ENCODE data around the gene ADCY7. TPM values are rescaled to one million over a fixed set of nuclear protein-coding genes. Genes with fewer than 3 reads are reported as not detected.

Gene ADCY7
- polyA plus RNA-seq, 3 donors: 3.5 to 10.9 (median 5.3) TPM

DNA sequence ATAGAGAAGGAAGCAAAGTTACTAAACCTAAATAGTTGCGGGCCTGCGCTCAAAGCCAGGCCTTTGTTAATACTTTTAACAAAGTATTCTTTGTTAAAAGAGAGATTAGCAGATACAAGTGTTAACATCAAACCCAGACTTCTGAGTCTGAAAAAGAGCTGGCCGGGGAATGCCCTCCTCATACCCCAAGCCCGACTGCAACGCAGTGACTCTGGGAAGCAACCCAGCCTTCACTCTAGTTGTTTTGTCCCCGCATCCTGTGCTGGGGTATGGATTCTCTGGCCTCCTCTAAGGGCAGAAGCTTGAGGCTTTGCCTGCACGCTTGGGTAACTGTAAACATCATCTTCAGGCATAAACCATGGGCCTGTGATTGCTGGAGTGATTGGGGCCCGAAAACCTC lies 48.3 kb downstream of the ADCY7 start:
- WGBS, 3 donors: 75 to 88% (median 86%) methylated on average over 8 of the region's 8 CpGs
- no peak overlapping the region for H3K27ac ChIP-seq (ENCODE audit: low read depth, low read length)

DNA sequence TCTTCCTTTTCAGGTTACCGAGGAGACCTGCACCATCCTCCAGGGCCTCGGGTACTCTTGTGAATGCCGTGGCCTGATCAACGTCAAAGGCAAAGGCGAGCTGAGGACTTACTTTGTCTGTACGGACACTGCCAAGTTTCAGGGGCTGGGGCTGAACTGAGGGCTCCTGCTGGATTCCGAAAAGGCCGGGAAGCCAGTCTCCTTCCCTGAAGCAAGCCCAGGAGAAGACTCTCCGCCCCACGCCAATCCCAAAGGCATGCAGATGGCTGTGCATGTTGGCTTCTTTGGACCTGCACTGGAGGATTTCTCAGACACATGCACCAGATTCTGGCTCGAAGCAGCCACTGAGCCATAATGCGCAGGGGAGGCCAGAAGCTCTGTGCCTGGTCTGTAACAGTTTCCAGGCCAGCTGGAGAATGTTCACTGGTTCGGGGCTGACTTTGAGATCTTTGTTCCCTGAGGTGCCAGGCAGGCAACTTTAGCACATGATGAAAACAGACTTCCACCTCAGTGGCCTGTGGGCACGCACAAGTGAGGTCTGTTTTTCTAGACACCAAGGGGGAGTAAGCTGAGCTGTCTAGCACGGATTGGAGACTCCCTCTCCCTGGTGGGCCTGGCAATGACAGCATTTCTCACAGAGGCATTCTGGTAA lies 49.1 kb downstream of the ADCY7 start:
- 71 to 82% (median 82%) methylated on average over 15 of the region's 15 CpGs for WGBS, 3 donors
- no peak overlapping the region for H3K27ac ChIP-seq (ENCODE audit: low read depth, low read length)

DNA sequence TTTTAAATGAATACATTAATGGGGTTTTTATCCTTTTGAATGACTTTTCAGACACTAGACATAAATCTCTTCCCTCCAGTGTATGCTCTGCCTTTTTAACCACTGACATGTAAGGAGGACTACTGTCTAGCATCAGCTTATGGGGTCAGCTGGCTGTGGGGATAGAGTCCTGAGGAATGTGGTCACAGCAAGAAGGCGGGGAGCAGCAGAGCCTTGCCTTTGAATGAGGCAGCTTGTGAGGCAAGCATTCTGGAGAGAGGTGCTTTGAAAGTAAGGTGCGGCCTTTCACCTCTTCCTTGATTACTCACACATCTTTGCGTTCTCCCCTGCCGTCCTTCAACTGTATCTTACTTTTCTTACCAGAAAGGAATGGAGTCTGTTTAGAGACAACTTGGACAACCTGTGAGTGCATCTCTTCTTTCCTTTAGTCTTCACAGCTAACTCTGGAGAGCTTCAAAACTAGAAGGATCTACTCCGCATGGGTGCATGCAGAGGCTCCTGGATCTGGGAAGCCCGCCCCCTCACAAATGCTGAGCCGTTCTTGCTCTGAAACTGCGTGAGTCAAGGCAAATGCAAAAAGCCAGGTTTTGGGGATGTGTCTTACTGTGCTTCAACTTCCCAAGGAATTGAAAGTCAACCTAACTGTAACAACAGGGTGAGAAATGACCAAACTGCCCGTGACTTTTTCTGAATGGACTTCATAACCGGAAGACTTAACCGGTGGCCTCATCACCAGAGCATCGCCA lies 49.9 kb downstream of the ADCY7 start:
- no peak overlapping the region for H3K27ac ChIP-seq (ENCODE audit: low read depth, low read length)
- 89 to 90% (median 90%) methylated on average over 12 of the region's 12 CpGs for WGBS, 3 donors

GRCh38 chr16:50316848-50317630 lies 50.7 kb downstream of the ADCY7 start:
- 72 to 88% (median 85%) methylated on average over 10 of the region's 10 CpGs for WGBS, 3 donors
- no peak overlapping the region for H3K27ac ChIP-seq (ENCODE audit: low read depth, low read length)

- H3K27ac ChIP-seq (ENCODE audit: low read depth, low read length): no peak overlapping the region
- WGBS, 3 donors: 90 to 93% (median 92%) methylated on average over 9 of the region's 9 CpGs
Measured at GRCh38 chr16:50318796-50319578, 52.6 kb downstream of the ADCY7 start.

- no peak overlapping the region for H3K27ac ChIP-seq (ENCODE audit: low read depth, low read length)
- 91 to 93% (median 91%) methylated on average over 5 of the region's 5 CpGs for WGBS, 3 donors
Measured at GRCh38 chr16:50320310-50320709, 54.0 kb downstream of the ADCY7 start.

GRCh38 chr16:50322333-50322732 lies 56.0 kb downstream of the ADCY7 start:
- H3K27ac ChIP-seq (ENCODE audit: low read depth, low read length): no peak overlapping the region
- 83 to 98% (median 89%) methylated on average over 1 of the region's 1 CpG for WGBS, 3 donors

GRCh38 chr16:50323335-50324011 lies 57.1 kb downstream of the ADCY7 start:
- 67 to 77% (median 74%) methylated on average over 11 of the region's 11 CpGs for WGBS, 3 donors
- no peak overlapping the region for H3K27ac ChIP-seq (ENCODE audit: low read depth, low read length)

GRCh38 chr16:50324345-50324744 lies 58.0 kb downstream of the ADCY7 start:
- H3K27ac ChIP-seq (ENCODE audit: low read depth, low read length): no peak overlapping the region
- WGBS, 3 donors: 85 to 87% (median 86%) methylated on average over 6 of the region's 6 CpGs

DNA sequence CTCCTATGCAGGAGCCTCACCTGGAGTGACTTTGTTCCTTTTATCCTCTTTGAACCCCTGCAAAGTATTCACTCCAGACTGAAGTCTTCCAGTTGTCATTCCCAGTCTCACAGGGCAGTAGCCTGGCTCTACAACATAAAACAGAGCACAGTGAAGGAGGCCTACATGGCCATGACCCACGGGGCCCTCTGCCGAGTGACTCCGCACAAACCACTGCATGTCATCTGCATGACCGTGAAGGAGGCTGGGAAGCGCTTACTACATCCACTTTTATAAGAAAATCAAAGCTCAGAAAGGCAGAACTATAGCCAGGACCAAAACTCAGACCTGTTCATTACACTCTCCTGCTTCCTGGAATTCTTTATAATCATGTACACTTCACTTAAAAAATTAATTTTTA lies 59.9 kb downstream of the ADCY7 start:
- H3K27ac ChIP-seq (ENCODE audit: low read depth, low read length): no peak overlapping the region
- WGBS, 3 donors: 85 to 87% (median 87%) methylated on average over 5 of the region's 5 CpGs

DNA sequence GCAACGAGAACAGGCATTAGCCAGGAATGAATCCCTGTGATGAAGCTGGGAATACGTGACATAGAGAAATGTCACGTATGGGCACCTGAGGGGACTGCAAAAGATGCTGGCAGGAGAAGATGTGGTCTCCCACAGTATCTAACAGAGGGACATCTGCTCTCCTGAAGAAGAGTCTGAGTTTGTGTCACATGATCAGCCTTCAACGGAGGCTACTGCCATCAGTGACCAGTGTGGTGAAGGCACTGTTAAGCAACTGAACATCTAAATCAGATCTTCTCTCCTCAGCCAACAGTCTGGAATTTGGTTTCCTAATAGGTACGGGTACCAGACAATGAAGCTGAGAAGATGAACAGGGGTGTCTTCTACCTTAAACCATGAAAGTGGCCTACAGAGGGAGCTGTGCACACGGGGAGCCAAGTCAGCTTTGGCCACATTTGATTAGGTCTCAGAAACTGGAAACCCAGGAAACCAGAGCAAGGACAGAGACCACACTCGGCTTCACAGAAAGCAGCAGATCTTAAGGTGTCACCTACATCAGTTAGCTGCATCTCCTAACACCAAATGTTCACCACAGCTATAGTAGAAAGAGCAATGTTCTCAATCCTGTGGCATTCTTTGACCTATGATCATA lies 60.6 kb downstream of the ADCY7 start:
- WGBS, 3 donors: 63 to 68% (median 64%) methylated on average over 7 of the region's 7 CpGs
- no peak overlapping the region for H3K27ac ChIP-seq (ENCODE audit: low read depth, low read length)

- H3K27ac ChIP-seq (ENCODE audit: low read depth, low read length): no peak overlapping the region
- WGBS, 3 donors: 40 to 78% (median 53%) methylated on average over 11 of the region's 11 CpGs
Measured at GRCh38 chr16:50329446-50330189, 63.3 kb downstream of the ADCY7 start.

DNA sequence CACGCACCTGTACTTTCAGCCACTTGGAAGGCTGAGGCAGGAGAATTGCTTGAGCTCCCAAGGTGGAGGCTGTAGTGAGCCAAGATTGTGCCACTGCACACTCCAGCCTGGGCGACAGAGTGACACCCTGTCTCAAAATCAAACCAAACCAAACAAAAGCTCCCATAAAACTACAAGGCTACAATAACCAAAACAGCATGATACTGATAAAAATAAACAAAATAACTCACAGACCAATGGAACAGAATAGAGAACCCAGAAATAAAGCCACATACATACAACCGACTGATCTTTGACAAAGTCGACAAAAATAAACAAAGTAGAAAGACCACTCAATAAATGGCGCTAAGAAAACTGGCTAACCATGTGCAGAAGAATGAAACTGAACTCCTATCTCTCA lies 65.2 kb downstream of the ADCY7 start:
- H3K27ac ChIP-seq (ENCODE audit: low read depth, low read length): no peak overlapping the region
- 79 to 87% (median 81%) methylated on average over 5 of the region's 5 CpGs for WGBS, 3 donors

GRCh38 chr16:50332599-50332998 lies 66.2 kb downstream of the ADCY7 start:
- no peak overlapping the region for H3K27ac ChIP-seq (ENCODE audit: low read depth, low read length)
- WGBS, 3 donors: 98 to 99% (median 98%) methylated on average over 3 of the region's 3 CpGs

- no peak overlapping the region for H3K27ac ChIP-seq (ENCODE audit: low read depth, low read length)
- 79 to 93% (median 91%) methylated on average over 14 of the region's 14 CpGs for WGBS, 3 donors
Measured at GRCh38 chr16:50334106-50334975, 68.0 kb downstream of the ADCY7 start.
